GM21717 (cell line): ENCODE data around the gene MGAT4A.
"Not testable (repeated sequence)": the region's sequence is repeated elsewhere in the genome, so short reads cannot be mapped to it uniquely, and the experiment has no call there.

Experiments used
- ATAC-seq: cut with Tn5 transposase; IDR thresholded peaks from one replicate; pipeline ENCODE4 v1.9.1; 2021; ENCODE audit warnings: mild to moderate bottlenecking, moderate library complexity; ENCODE audit not compliant: unreplicated experiment

The MGAT4A gene

DNA sequence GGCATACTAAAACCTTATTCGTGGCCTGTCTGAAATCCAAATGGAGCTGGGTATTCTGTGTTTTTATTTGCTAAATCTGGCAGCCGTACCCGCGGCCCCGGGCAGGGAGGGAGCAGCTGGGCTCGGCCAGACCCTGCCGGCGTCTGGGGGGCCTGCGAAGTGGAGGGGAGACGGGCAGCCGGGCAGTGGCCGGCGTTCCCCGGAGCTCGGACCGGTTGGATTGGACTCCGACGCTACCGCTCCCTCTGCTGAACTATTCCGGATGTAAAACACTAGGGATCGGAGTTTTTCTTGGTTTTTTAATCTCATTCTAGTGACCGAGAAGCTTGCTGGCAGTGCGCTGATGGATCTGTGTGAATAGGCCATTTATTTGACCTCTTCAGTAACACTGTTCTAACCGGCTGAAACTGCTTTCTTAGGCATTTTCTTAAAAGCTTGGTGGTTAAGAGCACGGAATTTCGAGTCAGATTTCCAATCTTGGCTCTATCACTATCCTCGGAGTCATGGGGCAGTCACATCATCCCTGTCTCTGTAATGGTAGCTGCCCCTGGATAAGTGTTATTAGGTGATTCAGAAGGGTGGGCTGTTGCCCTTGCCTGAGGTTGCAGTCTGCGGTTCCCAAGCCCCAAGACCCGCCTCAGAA is 121.8 kb downstream of the MGAT4A start:
- ATAC-seq = peak; percentile 12

DNA sequence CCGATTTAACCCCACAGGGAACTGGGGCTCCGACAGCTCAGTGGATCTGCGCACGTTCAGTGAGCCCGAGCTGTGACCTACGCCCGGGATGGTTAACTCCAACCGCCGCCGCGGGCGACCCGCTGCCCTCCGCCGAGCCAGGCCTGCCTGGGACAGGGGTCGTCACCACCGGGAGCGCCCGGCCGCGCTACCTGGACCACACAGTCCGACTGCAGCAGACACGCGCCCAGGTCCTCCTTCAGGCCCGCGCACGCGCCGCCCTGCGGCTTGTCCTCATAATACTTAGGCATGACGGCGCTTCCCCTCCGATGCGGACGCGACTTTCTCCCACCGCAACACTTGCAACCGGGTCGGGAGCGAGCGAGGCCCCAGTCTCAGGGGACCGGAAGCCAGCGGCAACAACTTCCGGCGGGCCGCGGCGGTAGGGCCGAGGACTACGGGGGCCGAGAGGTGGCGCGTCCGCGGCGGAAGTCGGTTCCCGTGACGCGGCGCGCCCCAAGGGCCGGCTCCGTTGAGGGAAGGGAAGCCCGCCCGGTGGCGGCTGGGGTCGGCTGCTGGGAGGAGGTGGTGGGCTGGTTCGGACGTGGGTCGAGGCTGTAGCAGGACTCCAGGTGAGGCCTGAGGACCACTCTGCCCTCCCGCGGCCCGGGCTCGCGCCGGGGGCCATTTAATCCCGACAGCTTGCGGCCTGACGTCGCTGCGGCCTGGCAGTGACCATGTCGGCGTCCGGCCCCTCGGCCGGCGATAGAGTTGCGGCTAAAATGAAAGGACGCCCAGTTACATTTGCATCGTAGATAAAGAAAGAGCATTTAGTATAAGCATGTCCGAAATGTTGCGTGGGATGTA is 122.6 kb downstream of the MGAT4A start, which contains the start of the genes COA5 and UNC50:
Gene COA5 (minus strand): TSS at position 397 of the 846 bp plus-strand sequence. CDS start 107 bp downstream, at position 290.
Gene UNC50 (plus strand): TSS at position 474 of the 846 bp plus-strand sequence. CDS start 1,171 bp downstream, outside the sequence.
- peak; percentile 72 for ATAC-seq

DNA sequence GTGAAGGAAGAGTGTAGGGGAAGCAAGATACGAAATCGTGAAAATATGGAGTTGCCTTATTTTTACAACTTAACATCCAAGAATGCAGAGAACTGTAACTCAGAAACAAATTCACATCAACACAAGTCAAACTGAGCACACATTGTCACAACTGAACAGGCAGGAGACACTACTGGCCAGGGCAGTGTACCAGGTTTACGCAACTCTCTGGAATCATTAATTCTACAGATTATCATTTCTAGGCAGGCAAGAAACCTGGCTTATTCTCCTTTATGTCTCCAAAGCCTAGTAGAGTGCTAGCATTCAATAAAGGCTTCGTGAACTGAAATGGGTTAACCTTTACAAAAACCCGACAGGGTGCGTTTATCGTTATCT is 123.2 kb downstream of the MGAT4A start:
- no peak for ATAC-seq

DNA sequence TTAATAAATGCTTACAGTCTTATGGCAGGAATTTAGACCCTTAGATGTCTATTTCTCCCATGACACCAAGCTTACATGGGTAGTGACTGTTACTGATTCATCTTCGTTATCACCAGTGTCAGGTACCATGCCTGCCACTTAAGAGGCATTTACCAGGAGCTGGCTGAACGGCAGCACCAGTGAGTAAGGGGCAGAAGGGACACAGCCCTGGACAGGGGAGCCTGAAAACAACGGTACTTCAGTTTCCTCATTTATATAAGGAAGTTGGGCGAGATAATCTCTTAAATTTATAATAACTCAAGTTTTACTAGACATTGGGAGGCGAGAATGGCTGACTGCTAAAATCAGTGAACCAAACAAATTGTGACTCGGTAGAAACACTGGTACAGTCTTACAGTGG is 123.8 kb downstream of the MGAT4A start:
- ATAC-seq = no peak

DNA sequence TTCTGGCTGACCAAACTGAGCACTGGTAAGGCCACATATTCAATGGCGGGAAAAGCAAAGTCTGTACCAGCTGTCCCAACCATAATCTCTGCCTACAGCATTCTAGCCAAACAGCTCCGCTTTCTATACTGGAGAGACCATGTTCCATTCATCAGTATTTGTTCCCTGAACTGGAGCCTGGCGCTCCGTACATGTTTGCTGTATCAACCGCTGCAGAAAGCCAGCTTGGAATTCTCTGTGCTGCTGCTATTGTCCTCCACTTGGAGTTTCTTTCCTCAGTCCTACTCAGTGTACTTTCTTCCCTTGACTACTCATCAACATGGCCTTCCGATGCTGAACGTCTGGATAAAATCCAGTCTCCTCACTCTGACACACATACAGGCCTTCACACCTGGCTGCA is 124.5 kb downstream of the MGAT4A start:
- ATAC-seq = no peak

DNA sequence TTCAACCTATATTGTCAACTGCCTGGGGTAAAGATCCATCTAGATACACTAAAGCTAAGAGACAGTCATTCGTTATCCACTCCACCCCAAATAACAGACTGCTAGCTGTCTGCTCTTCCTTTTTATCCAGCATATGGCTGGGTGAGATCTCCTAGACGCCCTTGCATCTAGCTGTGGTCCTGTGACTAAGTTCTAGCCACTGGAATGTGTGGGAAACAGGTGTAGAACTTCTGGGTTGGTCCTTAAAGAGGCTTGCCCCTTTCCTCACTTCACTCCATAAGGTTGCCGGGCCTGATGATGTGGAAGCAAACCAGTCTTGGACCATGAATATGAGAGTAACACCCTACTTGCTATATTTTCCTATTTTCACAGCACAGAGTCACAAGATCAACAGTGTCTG is 125.9 kb downstream of the MGAT4A start:
- ATAC-seq = no peak

DNA sequence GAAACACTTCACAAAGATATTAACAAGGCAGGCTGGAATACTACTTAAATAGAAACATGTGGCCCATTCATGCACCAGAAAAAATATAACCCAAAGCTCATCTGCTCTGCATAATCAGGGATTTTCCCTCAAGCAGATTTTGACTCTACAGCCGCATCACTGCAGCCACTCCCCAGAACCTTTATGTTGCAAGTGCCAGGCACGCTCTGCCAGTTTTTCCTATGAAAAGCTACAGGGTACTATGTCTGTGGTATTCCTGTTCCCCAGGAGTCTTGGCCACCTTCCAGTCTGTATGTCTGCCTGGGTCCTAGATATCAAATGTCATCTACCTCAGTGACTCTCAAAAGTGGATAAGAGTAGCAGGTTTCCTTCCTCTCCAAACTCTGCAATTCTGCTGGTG is 126.4 kb downstream of the MGAT4A start:
- ATAC-seq = no peak

DNA sequence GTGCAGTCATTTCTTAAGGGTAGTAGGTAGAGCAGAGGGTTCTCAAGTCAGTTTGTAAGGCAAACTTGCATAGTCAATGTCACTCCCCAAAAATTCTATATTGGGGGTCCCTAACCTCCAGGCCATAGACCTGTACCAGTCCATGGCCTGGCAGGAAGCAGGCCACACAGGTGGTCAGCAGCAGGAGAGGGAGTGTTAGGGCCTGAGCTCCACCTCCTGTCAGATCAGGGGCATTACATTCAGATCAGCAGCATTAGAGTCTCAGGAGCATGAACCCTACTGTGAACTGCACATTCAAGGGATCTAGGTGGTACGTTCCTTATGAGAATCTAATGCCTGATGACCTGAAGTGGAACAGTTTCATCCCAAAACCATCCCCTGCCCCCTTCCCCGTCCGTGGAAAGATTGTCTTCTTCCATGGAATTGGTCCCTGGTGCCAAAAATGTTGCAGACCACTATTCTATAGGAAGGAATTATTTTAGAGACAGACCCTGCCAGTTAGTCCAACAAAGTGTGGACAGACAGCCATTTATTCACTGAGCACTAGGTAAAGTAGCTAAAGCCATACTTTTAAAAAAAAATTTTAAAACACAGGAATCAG is 129.3 kb downstream of the MGAT4A start:
- no peak for ATAC-seq

DNA sequence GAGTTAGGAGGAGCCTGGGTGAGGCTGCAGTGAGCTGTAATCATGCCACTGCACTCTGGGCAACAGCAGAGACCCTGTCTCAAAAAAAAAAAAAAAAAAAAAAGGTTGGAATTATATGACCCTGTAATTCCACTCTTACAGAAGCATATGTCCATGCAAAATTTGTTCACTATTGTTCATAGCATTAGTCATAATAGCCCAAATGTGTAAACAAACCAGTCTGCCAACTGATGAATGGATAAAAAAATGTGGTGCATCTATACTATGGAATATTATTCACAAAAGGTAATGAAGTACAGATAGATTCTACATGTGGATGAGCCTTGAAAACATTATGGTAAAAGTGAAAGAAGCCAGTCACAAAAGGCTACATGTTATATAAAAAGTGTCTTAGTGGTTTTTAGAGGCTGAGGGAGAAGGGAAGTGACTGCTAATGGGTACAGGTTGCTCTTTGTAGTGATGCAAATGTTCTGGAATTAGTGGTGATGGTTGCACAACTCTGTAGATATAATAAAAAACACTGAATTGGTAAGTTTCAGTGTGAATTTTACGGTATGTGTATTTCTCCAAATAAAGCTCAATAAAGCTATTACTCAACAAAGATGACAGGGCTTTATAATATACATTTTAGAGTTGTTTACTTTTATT is 132.0 kb downstream of the MGAT4A start:
- ATAC-seq = no peak

DNA sequence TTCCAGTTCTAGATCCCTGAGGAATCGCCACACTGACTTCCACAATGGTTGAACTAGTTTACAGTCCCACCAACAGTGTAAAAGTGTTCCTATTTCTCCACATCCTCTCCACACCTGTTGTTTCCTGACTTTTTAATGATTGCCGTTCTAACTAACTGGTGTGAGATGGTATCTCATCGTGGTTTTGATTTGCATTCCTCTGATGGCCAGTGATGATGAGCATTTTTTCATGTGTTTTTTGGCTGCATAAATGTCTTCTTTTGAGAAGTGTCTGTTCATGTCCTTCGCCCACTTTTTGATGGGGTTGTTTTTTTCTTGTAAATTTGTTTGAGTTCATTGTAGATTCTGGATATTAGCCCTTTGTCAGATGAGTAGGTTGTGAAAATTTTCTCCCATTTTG is 136.3 kb downstream of the MGAT4A start:
- ATAC-seq = not testable (repeated sequence)

DNA sequence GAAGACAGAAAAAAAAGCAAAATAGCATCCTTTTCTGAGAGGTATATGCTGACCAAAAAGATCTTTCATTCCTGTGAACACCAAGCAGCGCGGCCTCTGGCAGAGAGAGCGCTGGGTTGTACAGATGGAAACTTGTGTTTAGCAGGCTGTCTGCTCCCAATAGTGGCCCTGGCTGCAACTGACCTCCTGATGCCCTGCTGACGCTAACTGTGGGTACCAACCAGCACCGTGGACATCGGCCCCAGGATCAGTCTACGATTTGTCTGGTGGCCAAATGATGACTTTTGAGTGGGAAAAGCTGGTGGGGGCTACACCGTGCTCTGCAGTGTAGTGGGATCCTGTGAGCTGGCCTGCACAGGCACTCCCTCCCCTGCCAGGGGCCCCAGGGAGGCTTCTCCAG is 138.4 kb downstream of the MGAT4A start:
- ATAC-seq = no peak

DNA sequence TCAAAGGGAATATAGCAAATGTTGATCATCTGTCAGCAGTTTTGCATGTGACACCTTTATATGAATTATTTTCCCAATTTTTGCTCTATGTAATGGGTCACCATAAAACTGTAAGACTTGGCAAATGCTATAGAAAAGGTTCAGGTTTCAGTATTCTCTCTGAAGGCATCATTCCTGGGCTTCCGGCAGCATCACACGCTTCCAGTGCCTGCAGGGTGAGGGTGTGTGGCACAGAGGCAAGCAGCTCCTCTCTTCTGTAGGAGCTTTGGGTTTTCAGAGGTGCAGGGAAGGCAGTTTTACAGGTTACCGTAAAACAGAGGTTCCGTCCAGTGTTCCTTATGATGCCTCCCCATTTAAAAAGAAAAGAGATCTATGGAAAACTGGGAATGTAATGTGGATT is 141.4 kb downstream of the MGAT4A start:
- ATAC-seq = no peak

DNA sequence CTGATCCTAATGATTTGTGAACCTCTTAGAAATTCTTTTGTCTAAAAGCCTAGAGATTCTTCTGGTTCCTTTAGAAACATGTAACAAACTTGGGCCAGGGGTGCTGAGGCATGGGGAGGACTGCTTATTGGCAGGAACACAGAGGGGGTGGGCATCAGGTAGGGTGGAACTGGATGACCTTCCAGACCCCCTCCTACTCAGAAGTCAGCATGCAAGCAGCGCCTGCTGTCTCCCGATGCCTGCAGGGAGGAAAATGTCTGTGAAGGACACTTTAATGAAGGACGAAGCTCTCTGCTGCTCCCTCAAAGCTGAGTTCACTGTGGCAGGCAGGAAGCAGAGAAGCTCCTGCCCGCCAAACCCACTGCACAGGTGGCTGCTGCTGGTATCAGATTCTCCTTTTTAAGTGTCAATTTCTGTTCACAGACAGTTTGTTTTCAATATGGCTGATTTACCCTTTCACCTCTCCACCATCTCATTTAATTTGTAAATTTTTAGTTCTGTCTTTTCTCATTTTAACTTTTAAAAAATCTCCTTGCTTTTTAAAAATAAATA is 142.0 kb downstream of the MGAT4A start:
- no peak for ATAC-seq

DNA sequence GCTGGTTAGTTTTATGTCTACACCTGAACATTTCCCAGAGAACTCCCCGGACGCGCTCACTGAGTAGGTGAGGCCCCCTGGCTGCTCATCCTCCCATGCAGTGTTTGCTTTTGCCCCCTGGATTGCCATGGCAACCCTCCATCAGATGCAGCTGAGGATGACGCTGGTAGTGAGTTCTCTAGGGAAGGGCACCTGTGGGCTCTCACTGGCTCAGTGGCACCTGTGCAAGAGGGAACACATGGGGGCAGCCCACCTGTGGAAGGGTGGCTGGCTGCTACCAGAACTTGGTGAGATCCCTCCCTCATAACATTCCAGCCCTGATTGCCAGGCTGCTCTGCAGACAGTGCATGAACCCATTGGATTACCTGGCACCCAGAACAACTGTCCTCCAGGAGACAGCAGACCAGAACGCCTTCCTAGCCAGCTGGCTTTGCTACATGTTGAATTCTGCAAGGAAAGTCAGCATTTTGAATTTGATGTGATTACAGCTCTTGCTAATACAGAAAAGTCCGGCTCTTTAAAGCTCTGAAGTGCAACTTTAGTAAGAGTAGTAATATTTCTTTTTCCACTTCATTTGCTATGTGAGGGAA is 144.3 kb downstream of the MGAT4A start:
- ATAC-seq = no peak

DNA sequence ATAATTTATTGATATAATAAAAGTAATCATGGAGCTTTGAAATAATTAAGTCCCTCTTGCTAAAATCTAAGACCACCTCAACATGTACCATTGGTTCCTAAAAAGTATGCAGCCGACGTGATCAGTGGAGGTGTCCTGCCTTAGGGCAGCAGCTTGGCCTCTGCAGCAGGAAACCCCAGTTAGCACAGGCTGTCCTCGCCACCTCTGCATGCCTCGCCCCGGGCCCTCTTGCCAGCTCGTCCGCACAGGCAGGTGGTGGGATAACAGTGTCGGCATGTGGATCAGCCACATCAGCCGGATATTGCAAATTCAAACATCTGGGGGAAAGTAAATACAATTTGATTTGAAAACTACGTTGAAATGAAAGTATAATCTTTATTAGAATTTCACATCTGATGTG is 145.5 kb downstream of the MGAT4A start:
- no peak for ATAC-seq

DNA sequence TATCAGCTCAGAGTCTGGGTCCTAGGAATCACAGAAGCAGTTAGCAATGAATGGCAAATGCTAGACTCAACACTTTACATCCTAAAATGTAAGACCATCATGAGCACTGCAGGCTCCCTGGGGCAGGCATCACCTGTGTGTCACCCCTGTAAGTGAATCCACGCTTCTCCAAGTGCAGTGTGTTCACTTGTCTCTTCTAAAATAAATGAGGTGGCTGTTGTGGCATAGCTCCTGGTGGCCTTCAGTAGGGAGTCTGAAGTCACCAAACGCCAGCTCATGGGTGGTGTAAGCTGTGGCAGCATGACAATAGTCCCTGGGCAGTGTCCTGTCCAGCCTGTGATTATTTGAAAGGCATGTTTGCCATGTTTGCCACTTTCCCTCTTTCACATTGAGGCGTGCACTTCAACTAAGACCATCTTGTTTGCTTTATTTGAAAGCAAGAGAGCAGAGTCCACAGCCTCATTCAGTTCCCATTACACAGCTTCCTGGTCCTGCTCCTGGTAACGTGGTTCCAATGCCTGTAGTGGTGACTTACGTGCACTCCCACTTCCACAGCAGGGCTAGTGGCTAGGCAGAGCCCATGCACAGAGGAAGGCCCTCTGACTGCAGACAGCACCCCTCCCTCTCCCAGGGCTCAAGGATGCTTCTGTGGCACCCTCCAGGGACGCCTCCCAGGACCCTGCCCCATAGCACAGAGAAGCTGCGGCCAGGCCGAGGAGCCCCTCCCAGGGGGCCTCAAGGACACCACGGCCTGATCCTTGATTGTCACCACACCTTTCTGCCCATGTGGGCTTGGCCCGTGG is 146.9 kb downstream of the MGAT4A start:
- ATAC-seq = no peak

DNA sequence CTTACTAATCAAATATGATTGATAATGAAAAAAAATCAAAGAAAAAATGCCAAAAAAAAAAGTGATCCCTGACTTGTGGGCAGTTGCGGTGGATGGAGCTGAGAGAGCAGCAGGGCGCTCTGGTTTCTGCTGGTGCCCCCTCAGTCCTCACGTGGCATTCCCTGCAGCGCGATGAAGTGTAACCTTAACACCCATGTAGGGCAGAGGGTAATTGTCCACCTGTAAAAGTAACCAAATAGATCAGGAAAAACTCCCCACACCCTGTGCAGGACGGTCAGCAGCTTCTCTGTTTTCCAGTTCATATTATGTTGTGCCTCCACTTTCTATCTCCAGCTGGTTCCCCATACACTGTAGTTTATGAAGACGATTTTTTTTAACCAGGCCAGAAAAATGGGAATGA is 147.7 kb downstream of the MGAT4A start:
- no peak for ATAC-seq

DNA sequence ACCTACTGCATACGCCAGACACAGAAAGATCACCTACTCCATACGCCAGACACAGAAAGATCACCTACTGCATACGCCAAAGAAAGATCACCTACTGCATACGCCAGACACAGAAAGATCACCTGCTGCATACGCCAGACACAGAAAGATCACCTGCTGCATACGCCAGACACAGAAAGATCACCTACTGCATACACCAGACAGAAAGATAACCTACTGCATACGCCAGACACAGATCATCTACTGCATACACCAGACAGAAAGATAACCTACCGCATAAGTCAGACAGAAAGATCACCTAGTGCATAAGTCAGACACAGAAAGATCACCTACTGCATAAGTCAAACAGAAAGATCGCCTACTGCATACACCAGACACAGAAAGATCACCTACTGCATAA is 148.4 kb downstream of the MGAT4A start:
- ATAC-seq = no peak

DNA sequence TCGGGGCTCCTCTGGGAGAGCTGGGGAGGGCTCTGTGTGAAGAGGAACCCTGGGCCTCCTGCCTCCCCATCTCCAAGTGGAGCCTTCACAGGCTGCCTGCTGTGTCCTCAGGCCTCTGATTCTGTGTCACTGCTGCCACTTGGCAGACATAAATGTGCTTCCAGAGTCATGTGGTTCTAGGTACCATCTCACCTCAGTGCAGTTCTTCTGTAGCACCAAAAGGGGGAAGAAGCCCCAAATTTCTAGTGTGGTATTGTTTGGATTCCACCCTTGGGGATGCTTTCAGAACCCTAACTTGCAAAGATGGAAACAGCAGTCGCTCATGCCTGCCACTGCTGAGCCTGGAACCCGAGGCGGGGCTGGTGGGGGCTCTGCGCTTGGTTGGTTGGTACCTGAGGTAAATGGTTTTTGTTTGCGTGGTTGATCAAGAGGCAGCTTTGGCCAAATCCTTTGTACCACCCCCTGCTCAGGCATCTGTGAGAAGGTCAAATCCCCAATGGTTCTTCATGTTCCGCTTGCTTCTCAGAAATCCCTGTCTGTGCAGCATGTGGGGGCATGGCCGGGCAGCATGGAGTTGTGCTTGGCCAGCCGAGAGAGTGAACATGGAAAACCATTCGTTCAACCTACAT is 150.2 kb downstream of the MGAT4A start:
- ATAC-seq = no peak
